Natural killer cell (primary cell): Measurements from ENCODE around the gene WDR5. TPM values are rescaled to one million over a fixed set of nuclear protein-coding genes. Genes with fewer than 3 reads are reported as not detected.

Experiments
- ATAC-seq, 3 donors: fragments of 150-1000 bp in 2 of 3; fragments of 200-7000 bp in 1 of 3; cut with Tn5 transposase; 1 replicate in 1 of 3; 2 replicates in 2 of 3; pipeline ENCODE4 v1.10.0; 2021; ENCODE audit warnings: mild to moderate bottlenecking in 2 of 3, moderate library complexity in 2 of 3
- DNase-seq, 2 donors: peaks; one replicate each; pipeline versions ENCODE4 v3.0.0 to v3.0.0-alpha.2; 2013 to 2021; ENCODE audit warnings: mixed read lengths in 1 of 2
- H3K27ac ChIP-seq: one replicate; pipeline ENCODE4 v1.5.1; 2013; ENCODE audit warnings: mild to moderate bottlenecking, low read length
- H3K27me3 ChIP-seq: one replicate; pipeline ENCODE4 v1.6.1; 2013; ENCODE audit warnings: low read length; ENCODE audit not compliant: control insufficient read depth, insufficient read depth
- H3K36me3 ChIP-seq: one replicate; pipeline ENCODE4 v1.6.1; 2013; ENCODE audit warnings: low read length; ENCODE audit not compliant: control insufficient read depth, insufficient read depth
- H3K4me1 ChIP-seq: one replicate; pipeline ENCODE4 v1.6.1; 2013; ENCODE audit warnings: low read length; ENCODE audit not compliant: control insufficient read depth, insufficient read depth
- H3K4me3 ChIP-seq: one replicate; pipeline ENCODE4 v1.5.1; 2013; ENCODE audit warnings: low read length
- H3K9me3 ChIP-seq: one replicate; pipeline ENCODE4 v1.6.1; 2013; ENCODE audit warnings: low read length; ENCODE audit not compliant: control insufficient read depth, insufficient read depth
- H3K27ac Mint-ChIP-seq, 2 donors: one replicate each; pipeline ENCODE4 v1.8.0; 2022; ENCODE audit warnings: mild to moderate bottlenecking in 2 of 2, mixed read lengths in 2 of 2, moderate library complexity in 1 of 2
- H3K27me3 Mint-ChIP-seq, 2 donors: one replicate each; pipeline ENCODE4 v1.8.0; 2022; ENCODE audit warnings: low read depth in 2 of 2, mixed read lengths in 2 of 2
- H3K36me3 Mint-ChIP-seq: one replicate; pipeline ENCODE4 v1.8.0; 2022; ENCODE audit warnings: mixed read lengths
- H3K4me1 Mint-ChIP-seq, 2 donors: one replicate each; pipeline ENCODE4 v1.8.0; 2022; ENCODE audit warnings: mixed read lengths in 2 of 2
- H3K4me3 Mint-ChIP-seq: one replicate; pipeline ENCODE4 v1.8.0; 2022; ENCODE audit warnings: mild to moderate bottlenecking, moderate library complexity, mixed read lengths
- H3K9me3 Mint-ChIP-seq, 2 donors: one replicate each; pipeline ENCODE4 v1.8.0; 2022; ENCODE audit warnings: mixed read lengths in 2 of 2
- WGBS: methylation state at CpG from one replicate; pipeline ENCODE4 v1.1.7; 2013; ENCODE audit warnings: missing lambda C conversion rate; ENCODE audit not compliant: insufficient coverage; 5-methylcytosine and 5-hydroxymethylcytosine counted together
- intact Hi-C: fragments of 100-400 bp; cut with micrococcal nuclease; formaldehyde crosslinking; loops from one replicate; pipeline ENCODE4 v1.14.2; 2022
- total RNA-seq, 4 donors: library from RNA; stranded (reverse); fragments of 120-200 nt in 1 of 4; gene quantifications; one replicate each; pipeline versions ENCODE4 v1.2.3 to v1.2.4, GENCODE V29; 2013 to 2022
- TF ChIP-seq, protein P1 (sequence below): fragments of 200-600 bp; IDR thresholded peaks from one replicate; pipeline ENCODE4 v1.8.0; 2022; ENCODE audit warnings: antibody characterized with exemption

Gene WDR5
- total RNA-seq, 3 donors from 2014 or later (not counting 1 experiment from before 2014, with no cell fraction given): 12.9 to 18.6 (median 15.9) TPM

DNA sequence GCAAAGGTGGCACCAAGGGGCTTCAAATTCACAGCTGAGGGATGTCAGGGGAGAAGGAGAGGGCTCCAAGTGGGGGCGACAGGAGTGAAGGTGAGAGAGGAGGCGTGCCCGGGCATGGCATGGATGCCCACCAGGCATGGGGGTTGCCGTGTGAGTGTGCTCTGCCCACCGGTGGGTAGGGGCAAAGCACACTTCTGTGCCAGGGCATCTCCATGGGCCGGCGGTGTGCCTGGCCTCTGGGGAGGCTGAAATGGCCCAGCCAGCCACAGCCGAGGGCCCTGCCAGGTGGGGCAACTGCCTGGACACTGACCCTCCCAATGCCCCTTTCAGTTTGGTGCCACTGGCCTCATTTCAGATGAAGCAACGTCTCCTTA is 42.5 kb downstream of the WDR5 start:
- H3K27me3 Mint-ChIP-seq: peaks cover 0 to 24% of the 10 kb centered on the region in 2 donors
- TF ChIP-seq, protein P1, sequence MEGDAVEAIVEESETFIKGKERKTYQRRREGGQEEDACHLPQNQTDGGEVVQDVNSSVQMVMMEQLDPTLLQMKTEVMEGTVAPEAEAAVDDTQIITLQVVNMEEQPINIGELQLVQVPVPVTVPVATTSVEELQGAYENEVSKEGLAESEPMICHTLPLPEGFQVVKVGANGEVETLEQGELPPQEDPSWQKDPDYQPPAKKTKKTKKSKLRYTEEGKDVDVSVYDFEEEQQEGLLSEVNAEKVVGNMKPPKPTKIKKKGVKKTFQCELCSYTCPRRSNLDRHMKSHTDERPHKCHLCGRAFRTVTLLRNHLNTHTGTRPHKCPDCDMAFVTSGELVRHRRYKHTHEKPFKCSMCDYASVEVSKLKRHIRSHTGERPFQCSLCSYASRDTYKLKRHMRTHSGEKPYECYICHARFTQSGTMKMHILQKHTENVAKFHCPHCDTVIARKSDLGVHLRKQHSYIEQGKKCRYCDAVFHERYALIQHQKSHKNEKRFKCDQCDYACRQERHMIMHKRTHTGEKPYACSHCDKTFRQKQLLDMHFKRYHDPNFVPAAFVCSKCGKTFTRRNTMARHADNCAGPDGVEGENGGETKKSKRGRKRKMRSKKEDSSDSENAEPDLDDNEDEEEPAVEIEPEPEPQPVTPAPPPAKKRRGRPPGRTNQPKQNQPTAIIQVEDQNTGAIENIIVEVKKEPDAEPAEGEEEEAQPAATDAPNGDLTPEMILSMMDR: no peak
- H3K4me3 Mint-ChIP-seq: no peak overlapping the region
- no peaks in the 10 kb centered on the region for H3K36me3 ChIP-seq
- H3K4me1 Mint-ChIP-seq: peaks cover 34 to 42% of the 10 kb centered on the region in 2 donors
- no peaks in the 10 kb centered on the region for H3K36me3 Mint-ChIP-seq
- no peak for ATAC-seq
- no peaks in the 10 kb centered on the region for H3K27me3 ChIP-seq
- no peaks in the 10 kb centered on the region for H3K9me3 ChIP-seq
- no peak for DNase-seq
- peaks cover 3 to 7% of the 10 kb centered on the region in 2 donors for H3K9me3 Mint-ChIP-seq
- H3K4me3 ChIP-seq: no peak overlapping the region
- no peak overlapping the region for H3K27ac ChIP-seq
- no peak overlapping the region for H3K27ac Mint-ChIP-seq
- intact Hi-C loops: loop anchor here (10.0 kb wide), 1 partner anchor 116 kb away; no protein-coding TSS in a partner anchor
- WGBS: 89% methylated on average over 9 of the region's 9 CpGs
- peaks cover 60% of the 10 kb centered on the region for H3K4me1 ChIP-seq

DNA sequence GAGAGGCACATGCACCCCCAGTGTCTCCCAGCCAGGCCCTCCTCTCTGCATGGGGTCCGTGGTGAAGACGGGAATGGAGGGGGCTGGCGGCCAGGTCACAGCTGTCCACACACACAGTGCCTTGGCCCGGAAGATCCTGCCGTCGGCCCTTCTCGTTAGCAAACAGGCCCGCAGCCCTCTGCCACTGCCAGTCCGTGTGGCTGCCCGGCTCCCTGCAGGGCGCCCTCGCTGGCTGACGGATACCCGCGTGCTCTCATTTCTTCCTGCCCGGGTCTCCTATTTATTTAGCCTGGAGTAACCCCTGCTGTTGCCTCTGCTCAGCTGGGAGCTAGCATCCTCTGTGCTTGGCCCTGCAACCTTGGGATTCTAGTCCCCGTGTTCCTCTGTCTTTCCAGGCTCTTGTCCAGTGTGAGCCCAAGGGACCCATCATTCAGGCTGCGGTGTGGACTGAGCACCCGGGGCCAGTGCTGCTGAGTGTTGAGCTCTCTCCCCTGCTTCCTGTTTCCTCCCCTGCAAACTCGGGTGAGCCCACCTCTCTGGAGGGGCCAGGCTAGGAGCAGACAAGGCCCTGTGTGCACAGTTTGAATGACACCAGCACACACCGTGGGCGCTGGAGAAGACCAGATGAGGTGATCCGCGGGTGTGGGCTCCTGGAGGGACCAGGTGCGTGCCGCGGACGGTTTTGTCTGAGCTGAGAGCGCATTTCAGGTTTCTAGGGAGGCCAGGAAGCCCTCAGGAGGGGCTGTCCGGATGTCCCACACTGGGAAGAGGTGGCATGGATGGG is 43.1 kb downstream of the WDR5 start:
- Mint-ChIP-seq H3K27ac (peak overlapping the region in 1 of 2 donors; percentile 39), H3K4me3 (peak overlapping the region; percentile 15), H3K36me3 (no peaks in the 10 kb centered on the region), H3K4me1 (peaks cover 34 to 42% of the 10 kb centered on the region in 2 donors), H3K9me3 (peaks cover 3 to 7% of the 10 kb centered on the region in 2 donors), H3K27me3 (peaks cover 0 to 24% of the 10 kb centered on the region in 2 donors)
- no peaks in the 10 kb centered on the region for H3K9me3 ChIP-seq
- no peaks in the 10 kb centered on the region for H3K36me3 ChIP-seq
- H3K27ac ChIP-seq: no peak overlapping the region
- peaks cover 54% of the 10 kb centered on the region for H3K4me1 ChIP-seq
- intact Hi-C loops: loop anchor here (10.0 kb wide), 1 partner anchor 116 kb away; no protein-coding TSS in a partner anchor
- DNase-seq (no peak), ATAC-seq (no peak)
- H3K4me3 ChIP-seq: no peak overlapping the region
- 51% methylated on average over 30 of the region's 30 CpGs for WGBS
- H3K27me3 ChIP-seq: no peaks in the 10 kb centered on the region
- TF ChIP-seq, protein P1: no peak

DNA sequence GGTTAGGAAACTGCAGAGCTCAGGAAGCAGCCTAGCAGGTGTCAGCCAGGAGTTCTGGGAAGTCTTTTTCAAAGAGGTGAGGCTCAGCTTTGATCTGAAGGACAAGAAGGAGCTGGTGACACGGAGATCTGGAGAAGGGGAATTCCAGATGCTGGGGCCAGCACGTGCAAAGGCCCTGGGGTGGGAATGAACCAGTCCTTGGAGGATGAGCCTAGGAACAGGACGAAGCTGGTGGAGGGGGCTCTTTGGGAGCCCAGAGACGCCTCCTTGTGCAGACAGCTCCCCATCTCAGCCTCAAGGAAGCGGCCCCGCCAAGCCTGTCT is 43.7 kb downstream of the WDR5 start:
- H3K27me3 Mint-ChIP-seq: peaks cover 0 to 24% of the 10 kb centered on the region in 2 donors
- no peak for DNase-seq
- Histone ChIP-seq H3K4me1 (peaks cover 48% of the 10 kb centered on the region), H3K27ac (no peak overlapping the region), H3K9me3 (no peaks in the 10 kb centered on the region), H3K36me3 (no peaks in the 10 kb centered on the region), H3K4me3 (no peak overlapping the region), H3K27me3 (no peaks in the 10 kb centered on the region)
- H3K4me1 Mint-ChIP-seq: peaks cover 34 to 42% of the 10 kb centered on the region in 2 donors
- H3K27ac Mint-ChIP-seq: peak overlapping the region in 1 of 2 donors; percentile 39
- ATAC-seq: no peak
- peak overlapping the region; percentile 38 for H3K4me3 Mint-ChIP-seq
- TF ChIP-seq, protein P1: no peak
- peaks cover 3 to 7% of the 10 kb centered on the region in 2 donors for H3K9me3 Mint-ChIP-seq
- WGBS: 81% methylated on average over 6 of the region's 6 CpGs
- H3K36me3 Mint-ChIP-seq: no peaks in the 10 kb centered on the region
- intact Hi-C loops: loop anchor here (10.0 kb wide), 1 partner anchor 115 kb away; no protein-coding TSS in a partner anchor
